IPS-20b (cell line): ENCODE measurements around the gene UGT1A9.

Experiments
- H3K27ac ChIP-seq: one replicate; pipeline ENCODE4 v1.5.1; 2013; ENCODE audit warnings: low read length
- H3K27me3 ChIP-seq: 2 replicates; pipeline ENCODE4 v1.6.1; 2013; ENCODE audit warnings: mild to moderate bottlenecking, low read length, inconsistent platforms; ENCODE audit not compliant: insufficient read depth
- H3K36me3 ChIP-seq: 2 replicates; pipeline ENCODE4 v1.6.1; 2013; ENCODE audit warnings: low read depth, mild to moderate bottlenecking, inconsistent platforms, low read length, moderate library complexity; ENCODE audit not compliant: insufficient read depth
- H3K4me1 ChIP-seq: 2 replicates; pipeline ENCODE4 v1.6.1; 2013; ENCODE audit warnings: mild to moderate bottlenecking, control low read depth, inconsistent platforms, low read length, moderate library complexity; ENCODE audit not compliant: insufficient read depth
- H3K4me3 ChIP-seq: 2 replicates; pipeline ENCODE4 v1.5.1; 2013; ENCODE audit warnings: mild to moderate bottlenecking, low read length, inconsistent platforms
- H3K9ac ChIP-seq: 2 replicates; pipeline ENCODE4 v1.6.1; 2013; ENCODE audit warnings: low read depth, mild to moderate bottlenecking, inconsistent platforms, low read length, moderate library complexity
- H3K9me3 ChIP-seq: 2 replicates; pipeline ENCODE4 v1.6.1; 2013; ENCODE audit warnings: mild to moderate bottlenecking, low read depth, low read length, inconsistent platforms; ENCODE audit not compliant: insufficient read depth

UGT1A9 gene

GRCh38 chr2:233803994-233804393 lies 132.3 kb downstream of the UGT1A9 start:
- Histone ChIP-seq H3K36me3 (no peaks in the 10 kb centered on the region), H3K27ac (no peak overlapping the region), H3K9me3 (no peaks in the 10 kb centered on the region), H3K27me3 (no peaks in the 10 kb centered on the region), H3K9ac (no peak overlapping the region), H3K4me1 (no peaks in the 10 kb centered on the region), H3K4me3 (no peak overlapping the region)

GRCh38 chr2:233807215-233807865 lies 135.6 kb downstream of the UGT1A9 start:
- H3K27ac ChIP-seq = no peak overlapping the region
- no peaks in the 10 kb centered on the region for H3K9me3 ChIP-seq
- no peak overlapping the region for H3K4me3 ChIP-seq
- H3K9ac ChIP-seq = no peak overlapping the region
- no peaks in the 10 kb centered on the region for H3K36me3 ChIP-seq
- no peaks in the 10 kb centered on the region for H3K27me3 ChIP-seq
- H3K4me1 ChIP-seq = no peaks in the 10 kb centered on the region

- H3K9ac ChIP-seq = no peak overlapping the region
- no peak overlapping the region for H3K4me3 ChIP-seq
- no peak overlapping the region for H3K27ac ChIP-seq
These were observed 136.6 kb downstream of the UGT1A9 start for GRCh38 chr2:233807966-233808935.

GRCh38 chr2:233810385-233810784 lies 138.7 kb downstream of the UGT1A9 start:
- Histone ChIP-seq H3K9ac (no peak overlapping the region), H3K4me1 (no peaks in the 10 kb centered on the region), H3K9me3 (no peaks in the 10 kb centered on the region), H3K36me3 (no peaks in the 10 kb centered on the region), H3K27me3 (no peaks in the 10 kb centered on the region), H3K4me3 (no peak overlapping the region), H3K27ac (no peak overlapping the region)

More at GRCh38 chr2:233807966-233808935, 136.6 kb downstream of the UGT1A9 start:
- H3K9me3 ChIP-seq = no peaks in the 10 kb centered on the region
- no peaks in the 10 kb centered on the region for H3K36me3 ChIP-seq
- H3K4me1 ChIP-seq = no peaks in the 10 kb centered on the region
- no peaks in the 10 kb centered on the region for H3K27me3 ChIP-seq

- Histone ChIP-seq H3K9ac (no peak overlapping the region), H3K4me3 (no peak overlapping the region), H3K36me3 (no peaks in the 10 kb centered on the region), H3K9me3 (no peaks in the 10 kb centered on the region), H3K27ac (no peak overlapping the region), H3K4me1 (no peaks in the 10 kb centered on the region), H3K27me3 (no peaks in the 10 kb centered on the region)
These were observed 139.4 kb downstream of the UGT1A9 start for GRCh38 chr2:233811087-233811486.

GRCh38 chr2:233811732-233812131 lies 140.0 kb downstream of the UGT1A9 start:
- Histone ChIP-seq H3K9me3 (no peaks in the 10 kb centered on the region), H3K9ac (no peak overlapping the region), H3K4me1 (no peaks in the 10 kb centered on the region), H3K27ac (no peak overlapping the region), H3K36me3 (no peaks in the 10 kb centered on the region), H3K4me3 (no peak overlapping the region), H3K27me3 (no peaks in the 10 kb centered on the region)

- Histone ChIP-seq H3K4me3 (no peak overlapping the region), H3K9ac (no peak overlapping the region), H3K27ac (no peak overlapping the region), H3K9me3 (no peaks in the 10 kb centered on the region), H3K36me3 (no peaks in the 10 kb centered on the region), H3K4me1 (no peaks in the 10 kb centered on the region), H3K27me3 (no peaks in the 10 kb centered on the region)
These were observed 141.7 kb downstream of the UGT1A9 start for GRCh38 chr2:233813236-233814055.

- H3K36me3 ChIP-seq = no peaks in the 10 kb centered on the region
- H3K9ac ChIP-seq = no peak overlapping the region
- H3K4me1 ChIP-seq = no peaks in the 10 kb centered on the region
- no peaks in the 10 kb centered on the region for H3K9me3 ChIP-seq
- H3K4me3 ChIP-seq = no peak overlapping the region
- no peaks in the 10 kb centered on the region for H3K27me3 ChIP-seq
- no peak overlapping the region for H3K27ac ChIP-seq
These were observed 142.5 kb downstream of the UGT1A9 start for GRCh38 chr2:233814056-233814835.

- Histone ChIP-seq H3K9ac (no peak overlapping the region), H3K27me3 (no peaks in the 10 kb centered on the region), H3K36me3 (no peaks in the 10 kb centered on the region), H3K4me1 (no peaks in the 10 kb centered on the region), H3K27ac (no peak overlapping the region), H3K9me3 (no peaks in the 10 kb centered on the region), H3K4me3 (no peak overlapping the region)
These were observed 144.2 kb downstream of the UGT1A9 start for GRCh38 chr2:233815861-233816260.

- H3K27ac ChIP-seq = no peak overlapping the region
These were observed 144.6 kb downstream of the UGT1A9 start for GRCh38 chr2:233816334-233816733.

GRCh38 chr2:233816771-233817170 lies 145.1 kb downstream of the UGT1A9 start:
- Histone ChIP-seq H3K27me3 (no peaks in the 10 kb centered on the region), H3K36me3 (no peaks in the 10 kb centered on the region), H3K4me3 (no peak overlapping the region), H3K27ac (no peak overlapping the region), H3K9ac (no peak overlapping the region), H3K9me3 (no peaks in the 10 kb centered on the region), H3K4me1 (no peaks in the 10 kb centered on the region)

More at GRCh38 chr2:233816334-233816733, 144.6 kb downstream of the UGT1A9 start:
- H3K27me3 ChIP-seq = no peaks in the 10 kb centered on the region
- H3K4me1 ChIP-seq = no peaks in the 10 kb centered on the region
- H3K4me3 ChIP-seq = no peak overlapping the region
- H3K36me3 ChIP-seq = no peaks in the 10 kb centered on the region
- no peak overlapping the region for H3K9ac ChIP-seq
- H3K9me3 ChIP-seq = no peaks in the 10 kb centered on the region
